Measurements from ENCODE around the gene SLC8A1.

The SLC8A1 gene

DNA sequence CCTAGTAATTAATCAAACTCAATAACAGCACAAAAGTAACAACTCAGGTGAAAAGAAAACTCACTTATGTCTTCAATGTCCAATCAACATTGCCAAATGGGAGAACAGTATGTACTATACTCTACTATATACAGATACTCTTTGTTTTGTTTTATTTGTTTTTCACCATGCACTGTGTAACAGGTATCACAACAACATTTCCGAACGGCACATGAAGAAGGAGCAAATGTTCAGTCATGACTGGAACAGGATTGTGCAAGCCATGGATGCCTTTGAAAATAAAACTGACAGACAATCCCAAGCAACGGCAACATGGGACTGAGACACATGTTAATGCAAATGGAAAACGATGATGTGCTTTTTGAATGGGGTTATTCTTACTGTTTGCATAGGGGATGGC, 337.9 kb downstream of the SLC8A1 start:
- DNase-seq (ENCODE audit: extremely low read depth, insufficient read length) = no peak
- no peak overlapping the region for H3K4me3 ChIP-seq (replicated peaks; ENCODE audit: low read depth, low read length)
- no peaks in the 10 kb centered on the region for H3K36me3 ChIP-seq (ENCODE audit: control insufficient read depth, insufficient read depth, low read length)
- H3K27me3 ChIP-seq (replicated peaks; ENCODE audit: control insufficient read depth, insufficient read depth, low read length) = no peaks in the 10 kb centered on the region
- TF ChIP-seq, protein P1, sequence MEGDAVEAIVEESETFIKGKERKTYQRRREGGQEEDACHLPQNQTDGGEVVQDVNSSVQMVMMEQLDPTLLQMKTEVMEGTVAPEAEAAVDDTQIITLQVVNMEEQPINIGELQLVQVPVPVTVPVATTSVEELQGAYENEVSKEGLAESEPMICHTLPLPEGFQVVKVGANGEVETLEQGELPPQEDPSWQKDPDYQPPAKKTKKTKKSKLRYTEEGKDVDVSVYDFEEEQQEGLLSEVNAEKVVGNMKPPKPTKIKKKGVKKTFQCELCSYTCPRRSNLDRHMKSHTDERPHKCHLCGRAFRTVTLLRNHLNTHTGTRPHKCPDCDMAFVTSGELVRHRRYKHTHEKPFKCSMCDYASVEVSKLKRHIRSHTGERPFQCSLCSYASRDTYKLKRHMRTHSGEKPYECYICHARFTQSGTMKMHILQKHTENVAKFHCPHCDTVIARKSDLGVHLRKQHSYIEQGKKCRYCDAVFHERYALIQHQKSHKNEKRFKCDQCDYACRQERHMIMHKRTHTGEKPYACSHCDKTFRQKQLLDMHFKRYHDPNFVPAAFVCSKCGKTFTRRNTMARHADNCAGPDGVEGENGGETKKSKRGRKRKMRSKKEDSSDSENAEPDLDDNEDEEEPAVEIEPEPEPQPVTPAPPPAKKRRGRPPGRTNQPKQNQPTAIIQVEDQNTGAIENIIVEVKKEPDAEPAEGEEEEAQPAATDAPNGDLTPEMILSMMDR (IDR thresholded peaks at IDR 0.05; ENCODE audit: insufficient read depth, low read length, poor library complexity, severe bottlenecking) = no peak

DNA sequence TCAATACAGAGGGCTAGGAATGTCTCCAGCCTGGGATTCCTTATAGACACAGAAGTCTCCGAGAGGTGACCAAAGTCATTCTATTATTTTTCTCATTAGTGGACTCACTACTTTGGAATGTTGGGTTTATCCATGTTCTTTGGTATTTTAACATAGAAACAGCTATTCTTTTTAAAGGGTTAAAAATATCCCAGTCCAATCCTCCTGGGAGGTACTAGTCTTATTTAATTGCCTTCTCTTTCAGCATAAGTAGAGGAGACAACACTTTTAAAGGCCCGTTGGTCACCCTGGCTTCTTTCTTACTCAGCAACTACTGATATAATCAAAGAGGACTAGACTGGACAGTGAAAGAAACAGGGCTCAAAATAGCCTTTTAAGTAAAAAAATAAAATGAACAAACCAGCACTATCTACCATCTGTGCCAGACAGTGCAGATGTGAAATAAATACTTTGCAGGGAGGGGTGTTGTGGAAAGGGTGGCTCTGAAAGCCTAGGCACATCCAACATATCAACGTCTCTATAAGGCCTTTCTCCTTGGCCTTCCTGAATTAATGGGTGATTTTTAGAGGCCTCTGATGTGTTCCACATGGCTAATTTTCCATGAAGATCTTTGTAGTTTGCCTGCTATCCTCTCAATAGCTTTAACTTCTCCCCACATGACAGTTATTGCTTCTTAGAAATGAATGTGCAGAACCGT, 338.5 kb downstream of the SLC8A1 start:
- DNase-seq (ENCODE audit: extremely low read depth, insufficient read length) = no peak
- Histone ChIP-seq H3K36me3 (ENCODE audit: control insufficient read depth, insufficient read depth, low read length) (no peaks in the 10 kb centered on the region), H3K27me3 (replicated peaks; ENCODE audit: control insufficient read depth, insufficient read depth, low read length) (no peaks in the 10 kb centered on the region), H3K4me3 (replicated peaks; ENCODE audit: low read depth, low read length) (no peak overlapping the region)
- TF ChIP-seq, protein P1 (IDR thresholded peaks at IDR 0.05; ENCODE audit: insufficient read depth, low read length, poor library complexity, severe bottlenecking) = no peak

- TF ChIP-seq, protein P1 (IDR thresholded peaks at IDR 0.05; ENCODE audit: insufficient read depth, low read length, poor library complexity, severe bottlenecking) = no peak
- no peak overlapping the region for H3K4me3 ChIP-seq (replicated peaks; ENCODE audit: low read depth, low read length)
- H3K36me3 ChIP-seq (ENCODE audit: control insufficient read depth, insufficient read depth, low read length) = no peaks in the 10 kb centered on the region
- DNase-seq (ENCODE audit: extremely low read depth, insufficient read length) = no peak
- no peaks in the 10 kb centered on the region for H3K27me3 ChIP-seq (replicated peaks; ENCODE audit: control insufficient read depth, insufficient read depth, low read length)
Measured at GRCh38 chr2:40109381-40109780, 342.5 kb downstream of the SLC8A1 start.

GRCh38 chr2:40108851-40109250, 343.0 kb downstream of the SLC8A1 start:
- Histone ChIP-seq H3K36me3 (ENCODE audit: control insufficient read depth, insufficient read depth, low read length) (no peaks in the 10 kb centered on the region), H3K27me3 (replicated peaks; ENCODE audit: control insufficient read depth, insufficient read depth, low read length) (no peaks in the 10 kb centered on the region), H3K4me3 (replicated peaks; ENCODE audit: low read depth, low read length) (no peak overlapping the region)
- TF ChIP-seq, protein P1 (IDR thresholded peaks at IDR 0.05; ENCODE audit: insufficient read depth, low read length, poor library complexity, severe bottlenecking) = no peak
- DNase-seq (ENCODE audit: extremely low read depth, insufficient read length) = no peak

DNA sequence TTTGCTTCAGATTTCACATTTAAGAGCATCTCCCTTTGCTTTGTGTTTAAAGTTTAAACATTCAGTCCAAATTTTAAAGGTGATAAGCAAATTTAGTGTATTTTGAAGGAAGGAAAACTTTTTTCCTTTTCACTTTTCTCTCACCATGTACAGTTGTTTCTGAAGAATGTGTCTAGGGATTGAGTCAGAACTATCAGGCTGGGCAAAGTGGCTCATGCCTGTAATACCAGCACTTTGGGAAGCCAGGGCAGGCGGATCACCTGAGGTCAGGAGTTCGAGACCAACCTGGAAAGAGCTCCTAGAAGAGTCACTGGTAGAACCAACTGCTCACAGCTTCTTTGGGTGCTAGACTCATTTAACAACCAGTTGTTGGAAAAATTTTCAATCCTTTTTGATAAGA, 345.8 kb downstream of the SLC8A1 start:
- TF ChIP-seq, protein P1 (IDR thresholded peaks at IDR 0.05; ENCODE audit: insufficient read depth, low read length, poor library complexity, severe bottlenecking) = no peak
- H3K27me3 ChIP-seq (replicated peaks; ENCODE audit: control insufficient read depth, insufficient read depth, low read length) = no peaks in the 10 kb centered on the region
- H3K4me3 ChIP-seq (replicated peaks; ENCODE audit: low read depth, low read length) = no peak overlapping the region
- no peaks in the 10 kb centered on the region for H3K36me3 ChIP-seq (ENCODE audit: control insufficient read depth, insufficient read depth, low read length)
- DNase-seq (ENCODE audit: extremely low read depth, insufficient read length) = no peak

DNA sequence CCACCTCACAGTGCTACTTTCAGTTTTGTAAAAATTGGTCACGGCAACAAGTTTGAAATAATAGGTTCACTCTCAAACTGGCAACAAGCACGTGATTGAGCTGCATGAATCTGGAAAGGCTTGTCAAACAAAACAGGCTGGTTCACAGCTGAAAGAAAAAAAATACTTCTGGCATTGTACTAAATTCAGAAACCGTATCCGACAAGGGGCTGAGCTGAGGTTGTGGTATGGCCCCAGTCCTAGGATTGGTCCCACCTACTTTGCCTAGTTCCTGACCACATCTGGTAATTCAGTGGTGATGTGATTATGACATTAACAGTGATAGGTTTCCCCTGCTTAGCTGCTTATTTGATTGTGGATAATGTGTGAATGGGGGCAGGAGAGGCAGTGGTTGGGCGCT, 346.3 kb downstream of the SLC8A1 start:
- H3K36me3 ChIP-seq (ENCODE audit: control insufficient read depth, insufficient read depth, low read length) = no peaks in the 10 kb centered on the region
- H3K27me3 ChIP-seq (replicated peaks; ENCODE audit: control insufficient read depth, insufficient read depth, low read length) = no peaks in the 10 kb centered on the region
- H3K4me3 ChIP-seq (replicated peaks; ENCODE audit: low read depth, low read length) = no peak overlapping the region
- TF ChIP-seq, protein P1 (IDR thresholded peaks at IDR 0.05; ENCODE audit: insufficient read depth, low read length, poor library complexity, severe bottlenecking) = no peak
- no peak for DNase-seq (ENCODE audit: extremely low read depth, insufficient read length)
